SU-DHL-6 (cell line): Measurements from ENCODE around the gene SRRM1.

Source experiments
- EZH2phosphoT487 ChIP-seq: fragments of 200-600 bp; sonication (generic), shearing (Covaris generic); conservative IDR thresholded peaks from 2 replicates; pipeline ENCODE4 v1.6.1; 2018; ENCODE audit warnings: mild to moderate bottlenecking, antibody characterized with exemption, low read length, moderate library complexity, mixed read lengths
- TF ChIP-seq, protein P1 (sequence below): fragments of 200-600 bp; sonication (generic); IDR thresholded peaks from one replicate; pipeline ENCODE4 v1.5.1; 2017; ENCODE audit warnings: antibody characterized with exemption, mild to moderate bottlenecking, low read length, moderate library complexity; ENCODE audit not compliant: insufficient read depth, poor library complexity, severe bottlenecking

- TF ChIP-seq, protein P1, sequence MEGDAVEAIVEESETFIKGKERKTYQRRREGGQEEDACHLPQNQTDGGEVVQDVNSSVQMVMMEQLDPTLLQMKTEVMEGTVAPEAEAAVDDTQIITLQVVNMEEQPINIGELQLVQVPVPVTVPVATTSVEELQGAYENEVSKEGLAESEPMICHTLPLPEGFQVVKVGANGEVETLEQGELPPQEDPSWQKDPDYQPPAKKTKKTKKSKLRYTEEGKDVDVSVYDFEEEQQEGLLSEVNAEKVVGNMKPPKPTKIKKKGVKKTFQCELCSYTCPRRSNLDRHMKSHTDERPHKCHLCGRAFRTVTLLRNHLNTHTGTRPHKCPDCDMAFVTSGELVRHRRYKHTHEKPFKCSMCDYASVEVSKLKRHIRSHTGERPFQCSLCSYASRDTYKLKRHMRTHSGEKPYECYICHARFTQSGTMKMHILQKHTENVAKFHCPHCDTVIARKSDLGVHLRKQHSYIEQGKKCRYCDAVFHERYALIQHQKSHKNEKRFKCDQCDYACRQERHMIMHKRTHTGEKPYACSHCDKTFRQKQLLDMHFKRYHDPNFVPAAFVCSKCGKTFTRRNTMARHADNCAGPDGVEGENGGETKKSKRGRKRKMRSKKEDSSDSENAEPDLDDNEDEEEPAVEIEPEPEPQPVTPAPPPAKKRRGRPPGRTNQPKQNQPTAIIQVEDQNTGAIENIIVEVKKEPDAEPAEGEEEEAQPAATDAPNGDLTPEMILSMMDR: no peak
- no peak for TF ChIP-seq EZH2phosphoT487
Observed at GRCh38 chr1:24693827-24694379, 50.8 kb downstream of the SRRM1 start.
